H4 (cell line): ENCODE results near the gene IL13RA2. TPM values are rescaled to one million over a fixed set of nuclear protein-coding genes. Genes with fewer than 3 reads are reported as not detected.

Experiments used
- DNase-seq: peaks from one replicate; pipeline ENCODE4 v3.0.0-alpha.2; 2015; ENCODE audit warnings: low spot score
- total RNA-seq: library from RNA; depleted of rRNA; stranded (reverse); fragments of >200 nt; shearing (Covaris generic); gene quantifications from 2 replicates; pipeline ENCODE4 v1.2.3, GENCODE V29; 2014; rRNA removed

Gene IL13RA2
- total RNA-seq, 1 experiment from 2014 or later, result 186 TPM

- no peak for DNase-seq
Observed at GRCh38 chrX:114997779-114998178, 19.6 kb downstream of the IL13RA2 start.

- DNase-seq, result no peak
Observed at GRCh38 chrX:114985967-114986592, 31.3 kb downstream of the IL13RA2 start.

GRCh38 chrX:114976292-114976691 lies 41.1 kb downstream of the IL13RA2 start:
- DNase-seq, result no peak

DNA sequence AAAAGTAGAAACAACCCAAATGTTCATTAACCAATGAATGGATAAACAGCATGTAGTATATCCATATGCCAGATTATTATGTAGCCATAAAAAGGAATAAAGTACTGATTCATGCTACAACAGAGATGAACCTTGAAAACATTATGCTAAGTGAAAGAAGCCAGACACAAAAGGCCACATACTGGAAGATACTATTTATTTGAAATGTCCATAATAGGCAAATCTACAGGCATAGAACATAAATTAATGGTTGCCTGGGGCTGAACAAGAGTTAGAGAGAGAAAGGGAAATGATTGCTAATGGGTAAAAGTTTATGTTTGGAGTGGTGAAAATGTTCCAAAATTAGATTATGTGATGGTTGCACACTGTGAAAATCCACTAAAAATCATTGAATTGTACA lies 44.4 kb downstream of the IL13RA2 start:
- no peak for DNase-seq

DNA sequence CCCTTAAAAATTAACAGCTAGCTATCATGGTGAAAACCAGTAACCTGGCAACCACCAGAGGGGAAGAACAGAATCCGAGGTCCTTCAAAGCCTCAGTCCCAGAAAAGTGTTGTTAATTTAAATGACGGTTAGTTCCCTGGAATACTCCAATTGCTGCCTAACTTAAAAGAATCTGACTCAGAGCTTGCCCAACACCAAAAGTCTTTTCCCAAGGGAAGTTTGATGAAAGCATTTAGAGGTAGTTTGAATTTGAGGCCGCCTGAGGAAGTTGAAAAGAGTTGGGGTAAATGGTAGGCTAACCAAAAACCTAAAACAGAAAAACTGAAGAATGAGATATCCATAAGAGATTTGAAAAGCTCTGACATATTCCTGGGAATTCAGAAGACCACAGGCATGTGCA lies 46.6 kb downstream of the IL13RA2 start:
- no peak for DNase-seq

DNA sequence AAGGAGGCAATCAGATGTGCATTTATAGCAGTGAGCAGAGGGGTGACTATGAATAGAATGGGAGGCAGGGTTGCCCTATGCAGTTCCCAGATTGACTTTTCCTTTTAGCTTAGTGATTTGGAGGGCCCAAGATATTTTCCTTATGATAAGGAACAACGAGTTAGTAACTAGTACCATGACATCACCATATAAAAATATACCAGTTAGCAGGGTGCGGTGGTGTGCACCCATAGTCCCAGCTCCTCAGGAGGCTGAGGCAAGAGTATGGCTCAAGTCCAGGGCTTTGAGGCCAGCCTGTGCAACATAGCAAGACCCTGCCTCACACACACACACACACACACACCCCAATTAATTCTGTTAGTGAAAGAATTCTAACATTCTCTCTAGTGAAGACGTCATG lies 53.0 kb downstream of the IL13RA2 start:
- no peak for DNase-seq

- no peak for DNase-seq
Observed at GRCh38 chrX:114962209-114962608, 55.2 kb downstream of the IL13RA2 start.

DNA sequence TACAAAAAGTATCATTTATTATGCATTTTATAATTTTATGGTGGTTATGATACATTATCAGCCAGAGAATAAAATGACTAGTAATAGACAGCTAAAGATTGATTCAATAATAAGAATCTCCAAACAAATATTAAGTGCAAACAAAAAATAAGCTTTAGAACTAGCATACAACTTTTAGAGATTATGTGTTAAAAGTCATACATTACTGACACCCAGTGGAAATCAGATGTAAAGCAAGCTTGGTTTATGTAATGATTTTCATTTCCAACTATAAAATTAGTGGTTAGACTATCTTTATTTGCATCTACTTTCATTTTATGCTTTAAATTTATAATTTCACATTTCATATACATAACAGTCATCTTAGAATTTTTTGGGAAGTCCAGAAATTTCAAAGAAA lies 57.7 kb downstream of the IL13RA2 start:
- DNase-seq, result peak; percentile 7

Other genes with a start within 250 kb of the IL13RA2 start
- gene RBMXL3, start 171.8 kb upstream of the IL13RA2 start, total RNA-seq, result not detected in 2 replicates
- gene LRCH2, start 216.5 kb upstream of the IL13RA2 start, total RNA-seq, result 4.5 and 6.2 TPM in 2 replicates